ENCODE data around the gene CPA5.

Gene CPA5

DNA sequence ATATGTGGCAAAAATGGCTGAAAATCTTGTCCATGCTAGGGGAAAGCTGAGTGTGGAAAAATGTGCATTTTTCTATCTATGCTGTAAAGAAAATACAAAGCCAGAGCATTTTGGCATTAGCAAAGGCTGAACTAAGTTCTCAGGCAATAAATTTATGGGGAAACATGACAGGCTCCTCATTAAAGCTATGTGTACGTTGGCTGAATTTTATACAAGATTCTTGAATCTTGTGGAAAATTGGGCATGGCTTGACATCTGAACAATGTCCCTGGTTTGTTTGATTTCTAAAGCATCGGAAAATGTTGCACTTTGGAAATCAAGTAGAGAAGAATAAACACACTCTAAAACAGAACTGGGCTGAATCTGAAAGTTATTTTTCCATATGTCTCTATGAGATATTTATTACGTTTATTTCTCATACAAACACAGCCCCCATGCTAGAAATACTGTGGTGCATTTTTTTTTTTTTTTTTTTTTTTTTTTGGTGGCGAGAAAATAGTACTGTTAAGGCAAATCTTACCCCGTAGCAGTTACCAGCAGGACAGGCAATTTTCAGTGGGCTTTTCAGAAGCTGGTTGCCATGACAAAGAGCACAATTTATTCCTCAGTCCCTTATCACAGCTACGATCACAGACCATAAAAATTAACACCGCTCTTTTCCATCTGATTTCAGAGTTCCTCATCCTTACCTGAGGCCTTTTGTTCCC lies 52.6 kb downstream of the CPA5 start:
- no peak for DNase-seq (ENCODE audit: low spot score)

- DNase-seq (ENCODE audit: low spot score): no peak
Observed at GRCh38 chr7:130397758-130398073, 53.1 kb downstream of the CPA5 start.

DNA sequence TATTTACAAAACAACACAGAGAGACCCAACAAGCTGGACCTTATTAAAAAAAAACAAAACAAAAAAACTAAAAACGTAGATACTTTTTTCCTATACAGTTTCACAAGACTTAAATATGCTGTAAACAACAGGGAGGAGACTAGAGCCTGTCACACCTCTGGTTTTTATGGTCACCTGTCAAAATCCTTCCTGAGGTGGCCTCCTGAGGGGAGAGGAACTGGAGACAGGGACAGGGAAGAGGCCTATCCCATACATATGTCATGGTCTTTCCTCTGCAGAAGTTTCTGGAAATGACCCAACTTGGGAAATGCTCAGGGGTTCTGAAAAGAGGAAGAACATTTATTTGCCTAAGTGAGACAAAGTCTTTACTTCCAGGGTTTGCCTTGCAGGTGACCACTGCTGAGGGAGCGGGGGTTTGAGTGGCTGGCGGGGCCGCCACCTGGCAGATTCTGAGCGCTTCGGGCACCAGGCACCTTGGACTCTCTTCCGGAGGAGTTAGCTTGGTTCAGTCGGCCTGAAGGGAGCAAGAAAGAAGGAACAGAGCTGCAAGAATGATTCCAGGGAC lies 54.0 kb downstream of the CPA5 start:
- DNase-seq (ENCODE audit: low spot score): no peak

DNA sequence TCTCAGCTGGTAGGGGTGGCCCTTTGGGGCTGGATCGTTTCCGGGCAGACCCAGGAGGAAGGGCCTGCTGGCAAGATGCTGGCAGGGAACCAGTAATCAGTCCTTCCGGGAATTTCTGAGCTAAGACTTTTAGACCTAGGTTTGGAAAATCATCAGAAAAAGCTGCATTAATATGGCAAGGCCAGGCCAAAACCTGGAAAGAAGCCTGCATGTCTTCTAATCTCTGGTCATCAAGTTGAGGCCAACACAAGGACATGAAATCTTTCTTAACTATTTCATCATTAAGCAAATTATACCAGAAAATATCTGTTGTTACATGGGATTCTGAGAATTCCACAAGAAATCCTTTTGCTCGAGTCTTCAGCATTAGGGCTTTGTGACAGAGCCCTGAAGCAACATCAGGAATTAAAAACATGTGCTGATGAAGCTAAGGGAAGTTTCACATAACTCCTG lies 55.5 kb downstream of the CPA5 start:
- DNase-seq (ENCODE audit: low spot score): no peak

GRCh38 chr7:130401101-130401500 lies 56.5 kb downstream of the CPA5 start:
- DNase-seq (ENCODE audit: low spot score): no peak

DNA sequence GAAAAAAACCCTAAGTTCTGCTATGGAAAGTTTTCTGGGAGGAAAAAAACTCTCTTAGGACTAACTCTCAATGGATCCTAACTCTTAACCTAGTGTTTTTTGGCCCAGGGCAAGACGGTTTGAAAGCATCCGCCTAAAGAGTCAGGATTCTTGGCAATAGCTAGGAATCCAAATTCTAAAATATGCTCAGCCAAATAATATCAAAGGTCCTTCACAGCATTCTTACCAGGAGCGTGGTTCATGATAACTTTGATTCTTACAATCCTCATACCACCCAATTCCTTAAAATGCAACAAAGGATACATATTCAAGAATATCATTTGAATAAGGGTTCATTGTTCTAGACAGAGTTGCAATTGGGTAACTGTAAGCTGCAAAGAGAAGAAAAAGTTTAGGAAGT lies 57.0 kb downstream of the CPA5 start:
- DNase-seq (ENCODE audit: low spot score): no peak

GRCh38 chr7:130405003-130405402 lies 60.4 kb downstream of the CPA5 start:
- no peak for DNase-seq (ENCODE audit: low spot score)

GRCh38 chr7:130409067-130409711 lies 64.6 kb downstream of the CPA5 start:
- DNase-seq (ENCODE audit: low spot score): no peak

DNA sequence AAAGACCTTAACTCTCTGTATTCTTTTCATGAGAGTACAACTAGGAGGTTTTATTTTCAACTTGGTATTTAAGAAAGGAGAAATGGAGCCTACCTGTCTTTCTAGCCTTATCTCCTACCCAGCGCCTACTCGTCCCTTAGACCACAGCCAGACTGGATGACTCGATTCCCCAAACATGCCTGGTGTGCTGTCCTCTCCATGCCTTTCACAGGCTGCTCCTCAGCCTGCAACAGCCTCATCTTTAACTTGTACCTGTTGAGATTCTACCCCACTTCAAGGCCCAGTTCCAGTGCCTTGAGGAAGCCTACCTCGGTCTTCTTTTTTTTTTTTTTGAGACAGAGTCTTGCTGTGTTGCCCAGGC lies 65.1 kb downstream of the CPA5 start:
- no peak for DNase-seq (ENCODE audit: low spot score)

- no peak for DNase-seq (ENCODE audit: low spot score)
Observed at GRCh38 chr7:130410868-130411541, 66.4 kb downstream of the CPA5 start.

GRCh38 chr7:130413201-130413600 lies 68.6 kb downstream of the CPA5 start:
- no peak for DNase-seq (ENCODE audit: low spot score)

GRCh38 chr7:130415006-130415405 lies 70.4 kb downstream of the CPA5 start:
- DNase-seq (ENCODE audit: low spot score): no peak

DNA sequence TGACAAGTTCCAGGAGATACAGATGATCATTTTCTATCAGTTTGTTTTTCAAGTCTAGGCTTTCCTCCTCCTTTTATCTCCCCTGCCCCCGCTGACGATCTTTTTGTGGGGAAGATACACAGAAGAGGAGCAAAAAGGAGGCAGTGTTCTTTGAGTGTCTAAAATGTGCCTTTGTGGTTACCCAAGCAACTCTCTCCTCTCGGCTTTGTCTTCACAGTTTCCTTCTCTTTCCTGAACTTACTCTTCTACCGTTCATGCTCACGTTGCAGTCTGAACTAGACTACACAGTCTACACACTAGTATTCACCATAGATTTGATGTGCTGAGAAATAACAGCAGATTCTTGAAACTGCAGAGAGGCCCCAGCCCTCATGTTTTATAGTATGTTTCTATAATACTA lies 72.6 kb downstream of the CPA5 start:
- no peak for DNase-seq (ENCODE audit: low spot score)

DNA sequence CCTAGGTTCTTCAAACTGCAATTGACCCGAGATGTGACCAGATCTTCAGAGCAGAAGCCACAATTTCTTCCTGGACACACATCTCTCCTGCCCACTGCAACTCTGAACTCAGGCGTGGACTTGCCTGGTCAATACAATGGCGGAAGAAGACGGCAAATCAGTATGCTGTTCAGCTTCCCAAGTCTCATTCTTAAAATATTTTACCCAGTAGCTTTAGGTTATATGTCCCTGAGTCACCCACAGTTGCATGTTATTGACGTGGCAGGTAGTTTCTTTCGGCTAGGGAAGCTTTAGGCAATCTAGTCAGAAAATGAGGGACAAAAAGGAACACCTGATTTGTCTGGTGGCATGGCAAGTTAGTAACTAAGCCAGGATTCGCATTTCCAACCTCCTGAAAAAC lies 73.7 kb downstream of the CPA5 start:
- DNase-seq (ENCODE audit: low spot score): no peak
